ENCODE results near the gene PEA15. TPM values are rescaled to one million over a fixed set of nuclear protein-coding genes. Genes with fewer than 3 reads are reported as not detected.

Gene PEA15
- total and polyA plus RNA-seq, 2 of the 8 experiments (the other 6 are each of a cell fraction or from before 2014, with no cell fraction given), result 71.3 to 75.1 TPM

DNA sequence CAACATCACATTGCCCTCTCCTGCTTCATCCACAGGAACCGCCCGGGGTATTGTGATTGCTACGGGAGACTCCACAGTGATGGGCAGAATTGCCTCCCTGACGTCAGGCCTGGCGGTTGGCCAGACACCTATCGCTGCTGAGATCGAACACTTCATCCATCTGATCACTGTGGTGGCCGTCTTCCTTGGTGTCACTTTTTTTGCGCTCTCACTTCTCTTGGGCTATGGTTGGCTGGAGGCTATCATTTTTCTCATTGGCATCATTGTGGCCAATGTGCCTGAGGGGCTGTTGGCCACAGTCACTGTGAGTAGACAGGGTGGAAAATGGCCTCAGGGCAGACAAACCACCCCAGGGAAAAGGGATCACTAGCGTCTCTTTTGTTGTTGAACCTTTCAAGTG is 41.1 kb upstream of the PEA15 start:
- H2BK12ac ChIP-seq (ENCODE audit: low read depth, low read length), result peak overlapping the region; percentile 87; the same call in 1 of the 2 replicates
- H3K9ac ChIP-seq (replicated peaks in 1 of 4; ENCODE audit: extremely low read depth in 1 of 4, low read depth in 3 of 4, low read length in 3 of 4), result no peak overlapping the region
- H3K27ac ChIP-seq (ENCODE audit: low read depth, low read length), result no peak overlapping the region
- no peak overlapping the region for H3K4me3 ChIP-seq (ENCODE audit: extremely low read depth in 1 of 4, insufficient read depth in 2 of 4, low read depth in 3 of 4, low read length in 4 of 4)
- H4K91ac ChIP-seq (replicated peaks; ENCODE audit: insufficient read length, low read length), result no peak overlapping the region
- H2BK120ac ChIP-seq (replicated peaks; ENCODE audit: low read depth, low read length), result no peak overlapping the region
- no peak overlapping the region for H3K14ac ChIP-seq (ENCODE audit: insufficient read length)
- no peaks in the 10 kb centered on the region for H3K79me2 ChIP-seq (ENCODE audit: control insufficient read depth in 1 of 2, insufficient read depth in 2 of 2, low read length in 2 of 2)
- H3K36me3 ChIP-seq (ENCODE audit: control insufficient read depth in 2 of 4, insufficient read depth in 4 of 4, low read length in 3 of 4), result no peaks in the 10 kb centered on the region
- H2BK5ac ChIP-seq (ENCODE audit: low read depth, low read length), result peak overlapping the region; percentile 29; the same call in 1 of the 2 replicates
- no peak overlapping the region for H2AFZ ChIP-seq (ENCODE audit: low read length)
- peaks cover 3 to 12% (median 6%) of the 10 kb centered on the region in 4 experiments; a peak in 5 of 7 replicates for H3K4me1 ChIP-seq (replicated peaks in 1 of 4; ENCODE audit: control insufficient read depth in 3 of 4, insufficient read depth in 4 of 4, low read length in 3 of 4)
- no peaks in the 10 kb centered on the region; the same call in 1 of the 2 replicates for H3K23me2 ChIP-seq (ENCODE audit: low read depth, low read length)
- no peak overlapping the region for H4K5ac ChIP-seq (ENCODE audit: insufficient read length, low read depth, low read length)
- DNase-seq (ENCODE audit: low read depth in 1 of 2, low spot score in 2 of 2) (no peak), FAIRE-seq (no peak)
- no peak overlapping the region; the same call in 1 of the 2 replicates for H2BK20ac ChIP-seq (ENCODE audit: low read length)
- no peak overlapping the region for H2BK15ac ChIP-seq (ENCODE audit: low read length)
- H2AK5ac ChIP-seq (ENCODE audit: low read depth, low read length), result no peak overlapping the region; the same call in 1 of the 2 replicates
- no peak overlapping the region for H4K8ac ChIP-seq (ENCODE audit: extremely low read depth, insufficient read depth, low read length)
- H3K56ac ChIP-seq (replicated peaks; ENCODE audit: insufficient read length, low read depth, low read length), result no peak overlapping the region
- no peak overlapping the region for H3K4me2 ChIP-seq (ENCODE audit: insufficient read depth in 1 of 2, low read depth in 2 of 2, low read length in 2 of 2)
- H4K20me1 ChIP-seq (replicated peaks in 1 of 2; ENCODE audit: control insufficient read depth in 1 of 2, insufficient read depth in 2 of 2, low read length in 2 of 2), result no peaks in the 10 kb centered on the region
- CTCF ChIA-PET (ENCODE audit: partially characterized antibody), result interaction anchor here (0.7 to 18.4 kb wide), 9 partner anchors 13 to 128 kb away, joined by 3 to 257 read pairs (median 23); partner anchors contain the start of genes ATP1A4 and PEA15
- 96% methylated on average over 10 of the region's 10 CpGs; no CpG with 5 or more reads in 1 of the 2 experiments for WGBS, 2 experiments (ENCODE audit: extremely low coverage in 1 of 2, insufficient coverage in 1 of 2, insufficient read length in 1 of 2, insufficient replicate concordance in 2 of 2, low coverage in 1 of 2, low lambda C conversion rate in 2 of 2, missing lambda C conversion rate in 1 of 2)
- no peaks in the 10 kb centered on the region for H3K9me3 ChIP-seq (ENCODE audit: insufficient read depth in 2 of 2, low read depth in 1 of 2, low read length in 1 of 2)
- no peak overlapping the region for H3K4ac ChIP-seq (replicated peaks; ENCODE audit: insufficient read length, low read depth, low read length)
- no peak overlapping the region for H3K18ac ChIP-seq (ENCODE audit: extremely low read depth, low read length)
- POLR2A ChIA-PET (ENCODE audit: partially characterized antibody), result interaction anchor here (1.4 kb wide), 1 partner anchor 78 kb away, joined by 3 read pairs; no protein-coding TSS in a partner anchor
- H3K79me1 ChIP-seq (ENCODE audit: low read depth, low read length), result no peaks in the 10 kb centered on the region
- H3K27me3 ChIP-seq (replicated peaks in 1 of 4; ENCODE audit: control insufficient read depth in 3 of 4, extremely low read depth in 1 of 4, insufficient read depth in 3 of 4, low read length in 3 of 4), result no peaks in the 10 kb centered on the region; a peak in 1 of 7 replicates
- no peak overlapping the region for H3K23ac ChIP-seq (ENCODE audit: insufficient read length)
- TF ChIP-seq CHD1 (IDR thresholded peaks at IDR 0.05; ENCODE audit: low read depth, low read length) (no peak), EZH2 (IDR thresholded peaks at IDR 0.05; ENCODE audit: low read depth, low read length, severe bottlenecking) (no peak), HDAC6 (IDR thresholded peaks at IDR 0.05; ENCODE audit: low read depth, low read length) (no peak), ATF2 (IDR thresholded peaks at IDR 0.05; ENCODE audit: low read length) (no peak), CTBP2 (IDR thresholded peaks at IDR 0.05; ENCODE audit: borderline replicate concordance, insufficient read depth, insufficient read length, low read length) (no peak), SP1 (IDR thresholded peaks at IDR 0.05; ENCODE audit: low read depth, low read length) (no peak), YY1 (IDR thresholded peaks at IDR 0.05; ENCODE audit: low read depth, low read length) (no peak), HDAC2 (IDR thresholded peaks at IDR 0.05; ENCODE audit: borderline replicate concordance in 1 of 2, low read depth in 2 of 2, low read length in 2 of 2) (no peak), GABPA (IDR thresholded peaks at IDR 0.05; ENCODE audit: borderline replicate concordance, insufficient read depth, low read length) (no peak), GTF2F1 (IDR thresholded peaks at IDR 0.05; ENCODE audit: borderline replicate concordance, low read depth, low read length) (no peak), MAFK (IDR thresholded peaks at IDR 0.05; ENCODE audit: low read depth, low read length) (no peak), BACH1 (IDR thresholded peaks at IDR 0.05; ENCODE audit: low read length) (no peak)
